Measurements from ENCODE around the gene TANGO2. TPM values are rescaled to one million over a fixed set of nuclear protein-coding genes. Genes with fewer than 3 reads are reported as not detected.

Gene TANGO2
- total and polyA plus RNA-seq, 9 of the 15 experiments (the other 6 are each of a cell fraction or from before 2014, with no cell fraction given), result 15.5 to 94.9 (median 70.1) TPM

DNA sequence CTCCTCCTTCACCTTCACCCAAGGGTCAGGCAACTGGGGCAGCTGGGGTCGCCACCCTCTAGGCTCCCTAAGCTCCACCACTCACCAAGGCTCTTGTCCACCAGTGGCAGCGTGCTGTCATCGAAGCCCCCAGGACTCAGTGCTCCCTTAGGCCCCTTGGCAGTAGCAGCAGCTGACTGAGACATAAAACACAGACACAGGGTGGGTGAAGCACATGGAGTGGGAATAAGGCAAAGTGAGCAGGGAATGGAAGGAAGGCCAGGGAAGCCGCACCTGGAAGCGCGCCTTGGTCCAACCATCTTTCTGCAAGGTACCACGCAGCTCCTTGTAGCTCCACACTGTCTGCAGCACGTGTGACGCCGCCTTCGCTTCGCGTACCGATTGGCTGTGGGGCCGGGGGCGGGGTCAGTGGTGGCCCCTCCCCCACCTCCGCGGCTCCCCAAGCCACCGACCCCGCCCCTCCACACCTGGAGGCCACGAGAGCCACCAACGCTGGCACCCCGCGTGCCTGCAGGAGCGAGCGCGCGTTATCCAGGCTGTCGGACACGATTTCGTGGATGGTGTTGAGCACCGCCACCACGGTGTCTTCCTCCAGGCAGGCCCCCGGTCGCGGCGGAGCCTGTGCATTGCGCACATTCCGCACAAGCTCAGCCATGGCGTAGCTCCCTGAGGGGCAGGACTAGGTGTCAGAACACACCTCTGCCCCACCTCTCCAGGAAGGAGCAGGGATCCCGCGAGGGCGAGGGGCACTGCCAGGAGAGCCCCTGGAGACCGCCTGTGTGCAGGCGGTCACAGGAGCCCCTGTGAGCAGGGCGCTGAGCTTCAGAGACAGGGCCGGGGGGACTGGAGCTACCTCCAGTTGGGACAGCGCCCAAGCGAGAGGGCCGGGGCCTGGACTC is 48.0 kb upstream of the TANGO2 start (continued):
- TF ChIP-seq, protein P1, sequence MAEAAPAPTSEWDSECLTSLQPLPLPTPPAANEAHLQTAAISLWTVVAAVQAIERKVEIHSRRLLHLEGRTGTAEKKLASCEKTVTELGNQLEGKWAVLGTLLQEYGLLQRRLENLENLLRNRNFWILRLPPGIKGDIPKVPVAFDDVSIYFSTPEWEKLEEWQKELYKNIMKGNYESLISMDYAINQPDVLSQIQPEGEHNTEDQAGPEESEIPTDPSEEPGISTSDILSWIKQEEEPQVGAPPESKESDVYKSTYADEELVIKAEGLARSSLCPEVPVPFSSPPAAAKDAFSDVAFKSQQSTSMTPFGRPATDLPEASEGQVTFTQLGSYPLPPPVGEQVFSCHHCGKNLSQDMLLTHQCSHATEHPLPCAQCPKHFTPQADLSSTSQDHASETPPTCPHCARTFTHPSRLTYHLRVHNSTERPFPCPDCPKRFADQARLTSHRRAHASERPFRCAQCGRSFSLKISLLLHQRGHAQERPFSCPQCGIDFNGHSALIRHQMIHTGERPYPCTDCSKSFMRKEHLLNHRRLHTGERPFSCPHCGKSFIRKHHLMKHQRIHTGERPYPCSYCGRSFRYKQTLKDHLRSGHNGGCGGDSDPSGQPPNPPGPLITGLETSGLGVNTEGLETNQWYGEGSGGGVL (CRISPR knock-in tag; IDR thresholded peaks at IDR 0.05), result no peak
- TF ChIP-seq RFX1 (IDR thresholded peaks at IDR 0.05) (no peak), ESRRA (IDR thresholded peaks at IDR 0.05; ENCODE audit: borderline replicate concordance, low read depth) (no peak), LCOR (CRISPR knock-in tag; IDR thresholded peaks at IDR 0.05) (no peak), FOXJ2 (tag; IDR thresholded peaks at IDR 0.05) (no peak), CBFA2T3 (IDR thresholded peaks at IDR 0.05) (peak; percentile 15; the same call in 1 of the 2 replicates), BDP1 (IDR thresholded peaks at IDR 0.05; ENCODE audit: insufficient read depth, insufficient read length) (no peak), SP2 (IDR thresholded peaks at IDR 0.05; ENCODE audit: extremely low read depth, low read depth, low read length, poor library complexity, severe bottlenecking) (no peak), RBM14 (IDR thresholded peaks at IDR 0.05; ENCODE audit: borderline replicate concordance, insufficient read depth, low read depth, low read length) (no peak)
- TF ChIP-seq, protein P2, sequence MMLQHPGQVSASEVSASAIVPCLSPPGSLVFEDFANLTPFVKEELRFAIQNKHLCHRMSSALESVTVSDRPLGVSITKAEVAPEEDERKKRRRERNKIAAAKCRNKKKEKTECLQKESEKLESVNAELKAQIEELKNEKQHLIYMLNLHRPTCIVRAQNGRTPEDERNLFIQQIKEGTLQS (IDR thresholded peaks at IDR 0.05), result peak; percentile 32; the same call in 1 of the 2 replicates
- TF ChIP-seq, protein P2 (CRISPR knock-in tag; conservative IDR thresholded peaks at IDR 0.05), result 0 out of 2 replicates have a peak, but pooled peaks have one; percentile 23
- TF ChIP-seq, protein P3, sequence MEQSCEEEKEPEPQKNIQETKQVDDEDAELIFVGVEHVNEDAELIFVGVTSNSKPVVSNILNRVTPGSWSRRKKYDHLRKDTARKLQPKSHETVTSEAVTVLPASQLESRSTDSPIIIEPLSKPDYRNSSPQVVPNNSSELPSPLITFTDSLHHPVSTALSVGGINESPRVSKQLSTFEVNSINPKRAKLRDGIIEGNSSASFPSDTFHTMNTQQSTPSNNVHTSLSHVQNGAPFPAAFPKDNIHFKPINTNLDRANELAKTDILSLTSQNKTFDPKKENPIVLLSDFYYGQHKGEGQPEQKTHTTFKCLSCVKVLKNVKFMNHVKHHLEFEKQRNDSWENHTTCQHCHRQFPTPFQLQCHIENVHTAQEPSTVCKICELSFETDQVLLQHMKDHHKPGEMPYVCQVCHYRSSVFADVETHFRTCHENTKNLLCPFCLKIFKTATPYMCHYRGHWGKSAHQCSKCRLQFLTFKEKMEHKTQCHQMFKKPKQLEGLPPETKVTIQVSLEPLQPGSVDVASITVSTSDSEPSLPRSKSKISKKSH (CRISPR knock-in tag; IDR thresholded peaks at IDR 0.05), result peak; percentile 42; the same call in 1 of the 2 replicates
- TF ChIP-seq, protein P4, sequence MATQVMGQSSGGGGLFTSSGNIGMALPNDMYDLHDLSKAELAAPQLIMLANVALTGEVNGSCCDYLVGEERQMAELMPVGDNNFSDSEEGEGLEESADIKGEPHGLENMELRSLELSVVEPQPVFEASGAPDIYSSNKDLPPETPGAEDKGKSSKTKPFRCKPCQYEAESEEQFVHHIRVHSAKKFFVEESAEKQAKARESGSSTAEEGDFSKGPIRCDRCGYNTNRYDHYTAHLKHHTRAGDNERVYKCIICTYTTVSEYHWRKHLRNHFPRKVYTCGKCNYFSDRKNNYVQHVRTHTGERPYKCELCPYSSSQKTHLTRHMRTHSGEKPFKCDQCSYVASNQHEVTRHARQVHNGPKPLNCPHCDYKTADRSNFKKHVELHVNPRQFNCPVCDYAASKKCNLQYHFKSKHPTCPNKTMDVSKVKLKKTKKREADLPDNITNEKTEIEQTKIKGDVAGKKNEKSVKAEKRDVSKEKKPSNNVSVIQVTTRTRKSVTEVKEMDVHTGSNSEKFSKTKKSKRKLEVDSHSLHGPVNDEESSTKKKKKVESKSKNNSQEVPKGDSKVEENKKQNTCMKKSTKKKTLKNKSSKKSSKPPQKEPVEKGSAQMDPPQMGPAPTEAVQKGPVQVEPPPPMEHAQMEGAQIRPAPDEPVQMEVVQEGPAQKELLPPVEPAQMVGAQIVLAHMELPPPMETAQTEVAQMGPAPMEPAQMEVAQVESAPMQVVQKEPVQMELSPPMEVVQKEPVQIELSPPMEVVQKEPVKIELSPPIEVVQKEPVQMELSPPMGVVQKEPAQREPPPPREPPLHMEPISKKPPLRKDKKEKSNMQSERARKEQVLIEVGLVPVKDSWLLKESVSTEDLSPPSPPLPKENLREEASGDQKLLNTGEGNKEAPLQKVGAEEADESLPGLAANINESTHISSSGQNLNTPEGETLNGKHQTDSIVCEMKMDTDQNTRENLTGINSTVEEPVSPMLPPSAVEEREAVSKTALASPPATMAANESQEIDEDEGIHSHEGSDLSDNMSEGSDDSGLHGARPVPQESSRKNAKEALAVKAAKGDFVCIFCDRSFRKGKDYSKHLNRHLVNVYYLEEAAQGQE (IDR thresholded peaks at IDR 0.05; ENCODE audit: borderline replicate concordance), result 0 out of 2 replicates have a peak, but pooled peaks have one; percentile 6
- TF ChIP-seq, protein P4 (CRISPR knock-in tag; IDR thresholded peaks at IDR 0.05; ENCODE audit: low read depth), result no peak

All from K562 (cell line).